ENCODE measurements around the gene ARL11. TPM values are rescaled to one million over a fixed set of nuclear protein-coding genes. Genes with fewer than 3 reads are reported as not detected.

Gene ARL11
- total RNA-seq, 1 donor from 2014 or later = 2.2 TPM

Other genes with a start within 250 kb of the ARL11 start
- 4.7 and 5.0 TPM in 2 replicates for gene CAB39L, start 184.4 kb upstream of the ARL11 start, total RNA-seq
- gene SETDB2, start 184.2 kb upstream of the ARL11 start, total RNA-seq = 15.2 and 15.4 TPM in 2 replicates
- gene PHF11, start 132.6 kb upstream of the ARL11 start, total RNA-seq = 74.8 and 78.6 TPM in 2 replicates
- gene RCBTB1, start 42.9 kb upstream of the ARL11 start, total RNA-seq = 18.8 and 19.7 TPM in 2 replicates
- gene EBPL, start 63.0 kb downstream of the ARL11 start, total RNA-seq = 29.7 and 32.9 TPM in 2 replicates
- 41.5 and 42.4 TPM in 2 replicates for gene KPNA3, start 164.2 kb downstream of the ARL11 start, total RNA-seq

Data from T-helper 2 cell treated with Interferon-gamma antibody and Interleukin-4, amounts not matched to agents 100 ng/mL and 5 ng/mL, for 36 hours (primary cell).